HEK293T (cell line): ENCODE results near the gene ZNF483.

ENCODE experiments used
- FOXK2 ChIP-seq: fragments of 450-650 bp; IDR thresholded peaks from 2 replicates; pipeline ENCODE4 v1.6.1; 2016; ENCODE audit warnings: mild to moderate bottlenecking
- FOXM1 ChIP-seq: fragments of 450-650 bp; IDR thresholded peaks from 2 replicates; pipeline ENCODE4 v1.6.1; 2017; ENCODE audit warnings: mild to moderate bottlenecking, borderline replicate concordance
- NFRKB ChIP-seq: fragments of 450-650 bp; IDR thresholded peaks from 2 replicates; pipeline ENCODE4 v1.6.1; 2016; ENCODE audit warnings: mild to moderate bottlenecking, moderate library complexity
- SUZ12 ChIP-seq: fragments of 450-650 bp; IDR thresholded peaks from 2 replicates; pipeline ENCODE4 v1.6.1; 2016; ENCODE audit warnings: mild to moderate bottlenecking
- TARDBP ChIP-seq: fragments of 450-650 bp; IDR thresholded peaks from 2 replicates; pipeline ENCODE4 v1.6.1; 2016

GRCh38 chr9:111621895-111622480 is 97.0 kb downstream of the ZNF483 start:
- TF ChIP-seq SUZ12 (no peak), FOXM1 (no peak), TARDBP (no peak), FOXK2 (no peak), NFRKB (no peak)
